Measurements from ENCODE around the gene PRODH2. TPM values are rescaled to one million over a fixed set of nuclear protein-coding genes. Genes with fewer than 3 reads are reported as not detected.

The PRODH2 gene
- total and polyA plus RNA-seq, 12 donors = 0.07 to 0.46 TPM; not detected in 10

- 48 to 70% (median 66%) methylated on average over 8 of the region's 8 CpGs for WGBS, 4 donors
- no peak for DNase-seq
- peaks cover 58% of the 10 kb centered on the region for H3K27me3 ChIP-seq
- H3K9me3 ChIP-seq (replicated peaks in 1 of 3) = no peaks in the 10 kb centered on the region
- H3K4me3 ChIP-seq = no peak overlapping the region
- H3K4me1 ChIP-seq (replicated peaks in 1 of 2) = peaks cover 0 to 7% of the 10 kb centered on the region in 2 donors
- H3K27ac ChIP-seq = no peak overlapping the region
- no peaks in the 10 kb centered on the region for H3K36me3 ChIP-seq (replicated peaks in 1 of 2)
- intact Hi-C loops (cut with DNase I) = no loop called here
- TF ChIP-seq, protein P1, sequence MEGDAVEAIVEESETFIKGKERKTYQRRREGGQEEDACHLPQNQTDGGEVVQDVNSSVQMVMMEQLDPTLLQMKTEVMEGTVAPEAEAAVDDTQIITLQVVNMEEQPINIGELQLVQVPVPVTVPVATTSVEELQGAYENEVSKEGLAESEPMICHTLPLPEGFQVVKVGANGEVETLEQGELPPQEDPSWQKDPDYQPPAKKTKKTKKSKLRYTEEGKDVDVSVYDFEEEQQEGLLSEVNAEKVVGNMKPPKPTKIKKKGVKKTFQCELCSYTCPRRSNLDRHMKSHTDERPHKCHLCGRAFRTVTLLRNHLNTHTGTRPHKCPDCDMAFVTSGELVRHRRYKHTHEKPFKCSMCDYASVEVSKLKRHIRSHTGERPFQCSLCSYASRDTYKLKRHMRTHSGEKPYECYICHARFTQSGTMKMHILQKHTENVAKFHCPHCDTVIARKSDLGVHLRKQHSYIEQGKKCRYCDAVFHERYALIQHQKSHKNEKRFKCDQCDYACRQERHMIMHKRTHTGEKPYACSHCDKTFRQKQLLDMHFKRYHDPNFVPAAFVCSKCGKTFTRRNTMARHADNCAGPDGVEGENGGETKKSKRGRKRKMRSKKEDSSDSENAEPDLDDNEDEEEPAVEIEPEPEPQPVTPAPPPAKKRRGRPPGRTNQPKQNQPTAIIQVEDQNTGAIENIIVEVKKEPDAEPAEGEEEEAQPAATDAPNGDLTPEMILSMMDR (IDR thresholded peaks at IDR 0.05) = no peak
- TF ChIP-seq POLR2A (IDR thresholded peaks at IDR 0.05) = no peak
Measured at GRCh38 chr19:35853038-35853756, 40.6 kb upstream of the PRODH2 start.

DNA sequence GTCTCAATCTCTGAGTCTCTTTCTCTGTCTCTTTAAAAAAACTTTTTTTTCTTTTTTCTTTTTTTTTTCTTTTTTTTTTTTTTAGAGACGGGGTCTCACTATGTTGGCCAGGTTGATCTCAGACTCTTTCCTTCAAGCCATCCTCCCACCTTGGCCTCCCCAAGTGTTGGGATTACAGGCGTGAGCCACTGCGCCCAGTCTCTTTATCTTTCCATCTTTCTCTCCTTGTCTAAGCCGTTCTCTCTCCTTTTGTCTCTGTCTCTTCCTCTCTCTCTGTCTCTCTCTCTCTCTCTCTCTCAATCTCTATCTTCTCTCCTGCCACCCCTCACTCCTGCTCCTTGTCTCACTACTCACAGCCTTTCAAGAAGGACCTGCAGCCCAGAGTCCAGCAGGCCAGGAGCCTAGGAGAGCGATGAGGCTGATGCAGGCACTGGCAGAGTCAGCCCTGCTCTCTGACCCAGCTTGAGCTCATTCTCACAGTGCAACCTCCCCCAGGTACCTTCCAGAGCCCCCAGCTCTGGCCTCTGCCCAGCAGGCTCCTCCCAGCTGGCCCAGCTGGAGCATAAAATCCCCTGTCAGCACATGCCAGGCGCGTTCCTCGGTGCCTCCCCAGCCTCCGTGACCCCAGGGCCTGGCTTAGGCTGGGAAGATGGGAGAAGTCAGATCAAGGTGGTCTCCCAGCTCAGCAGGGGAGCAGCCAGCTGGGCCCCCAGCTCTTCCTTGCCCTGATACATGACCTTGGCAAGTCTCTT is 39.6 kb upstream of the PRODH2 start, which contains the start of gene NPHS1:
NPHS1 (minus strand) TSS at position 476 of the 752 bp plus-strand sequence. CDS start 667 bp downstream, outside the sequence.
- H3K4me3 ChIP-seq = no peak within 1 kb of the TSS
- no peak for DNase-seq
- intact Hi-C loops (cut with DNase I) = no loop called here
- H3K9me3 ChIP-seq (replicated peaks in 1 of 3) = no peaks in the 10 kb centered on the region
- H3K36me3 ChIP-seq (replicated peaks in 1 of 2) = no peaks in the 10 kb centered on the region
- no peak for TF ChIP-seq POLR2A (IDR thresholded peaks at IDR 0.05)
- TF ChIP-seq, protein P1 (IDR thresholded peaks at IDR 0.05) = no peak
- peaks cover 0 to 7% of the 10 kb centered on the region in 2 donors for H3K4me1 ChIP-seq (replicated peaks in 1 of 2)
- WGBS, 4 donors = 55 to 73% (median 63%) methylated on average over 8 to 9 of the region's 9 CpGs
- H3K27ac ChIP-seq = no peak within 1 kb of the TSS
- peaks cover 67% of the 10 kb centered on the region for H3K27me3 ChIP-seq

GRCh38 chr19:35851213-35852028 is 38.8 kb upstream of the PRODH2 start:
- TF ChIP-seq POLR2A (IDR thresholded peaks at IDR 0.05) = no peak
- TF ChIP-seq, protein P1 (IDR thresholded peaks at IDR 0.05) = no peak
- no peak for DNase-seq
- peaks cover 62% of the 10 kb centered on the region for H3K27me3 ChIP-seq
- no peak overlapping the region for H3K4me3 ChIP-seq
- WGBS, 4 donors = 38 to 52% (median 43%) methylated on average over 10 to 32 of the region's 32 CpGs
- H3K4me1 ChIP-seq (replicated peaks in 1 of 2) = peaks cover 0 to 3% of the 10 kb centered on the region in 2 donors
- no peaks in the 10 kb centered on the region for H3K36me3 ChIP-seq (replicated peaks in 1 of 2)
- intact Hi-C loops (cut with DNase I) = no loop called here
- H3K9me3 ChIP-seq (replicated peaks in 1 of 3) = no peaks in the 10 kb centered on the region
- H3K27ac ChIP-seq = no peak overlapping the region
